GM13977 (cell line): ENCODE results near the gene NECAB2.

Experiments used
- DNase-seq: peaks from one replicate; pipeline ENCODE4 v3.0.0; 2012; ENCODE audit warnings: low spot score
- CTCF ChIP-seq: IDR thresholded peaks from 2 replicates; pipeline ENCODE4 v1.5.1; 2012; ENCODE audit warnings: mild to moderate bottlenecking, control low read depth; ENCODE audit not compliant: insufficient read depth; ENCODE audit errors: extremely low read depth, missing control alignments
- in situ Hi-C: fragments of 300-500 bp; cut with MboI; formaldehyde crosslinking; loops from one replicate; pipeline ENCODE4 v1.12.0; 2022; ENCODE audit warnings: low sequenced_read_pairs, low pct_unique_long_range_greater_than_20kb, mixed read lengths, inconsistent platforms; ENCODE audit not compliant: unreplicated experiment

NECAB2 gene

GRCh38 chr16:83932304-83932703 is 35.7 kb upstream of the NECAB2 start:
- no peak for TF ChIP-seq CTCF
- DNase-seq: no peak
- in situ Hi-C loops: no loop called here

- no peak for TF ChIP-seq CTCF
- no peak for DNase-seq
- in situ Hi-C loops: no loop called here
Observed at GRCh38 chr16:83932955-83933673, 34.9 kb upstream of the NECAB2 start.

GRCh38 chr16:83933885-83934683 is 34.0 kb upstream of the NECAB2 start:
- DNase-seq: no peak
- in situ Hi-C loops: no loop called here
- TF ChIP-seq CTCF: no peak

GRCh38 chr16:83934684-83934977 is 33.4 kb upstream of the NECAB2 start:
- in situ Hi-C loops: no loop called here
- DNase-seq: no peak
- TF ChIP-seq CTCF: no peak

- DNase-seq: no peak
Observed at GRCh38 chr16:83935005-83935857, 32.8 kb upstream of the NECAB2 start.

More at GRCh38 chr16:83935005-83935857, 32.8 kb upstream of the NECAB2 start:
- TF ChIP-seq CTCF: no peak
- in situ Hi-C loops: no loop called here
